Osteoblast (primary cell): ENCODE results near the gene SBK2. TPM values are rescaled to one million over a fixed set of nuclear protein-coding genes. Genes with fewer than 3 reads are reported as not detected.
A peak's percentile ranks its signal among the peaks of the same experiment; 100 is the strongest.
"Not testable (repeated sequence)": the region's sequence is repeated elsewhere in the genome, so short reads cannot be mapped to it uniquely, and the experiment has no call there.

Experiments used
- DNase-seq: peaks from one replicate; pipeline ENCODE4 v3.0.0; 2011; ENCODE audit warnings: low spot score, mixed read lengths; ENCODE audit not compliant: insufficient read length; ENCODE audit errors: missing footprints
- H2AFZ ChIP-seq: 2 replicates; pipeline ENCODE4 v1.6.0; 2011; ENCODE audit warnings: mild to moderate bottlenecking, low read length
- H3K27ac ChIP-seq: 2 replicates; pipeline ENCODE4 v1.5.1; 2011; ENCODE audit warnings: mild to moderate bottlenecking, low read depth, low read length, moderate library complexity
- H3K27me3 ChIP-seq: 2 replicates; pipeline ENCODE4 v1.6.0; 2012; ENCODE audit warnings: mild to moderate bottlenecking, control low read depth, inconsistent platforms, low read length, moderate library complexity; ENCODE audit not compliant: insufficient read depth
- H3K36me3 ChIP-seq: 2 replicates; pipeline ENCODE4 v1.5.1; 2011; ENCODE audit warnings: mild to moderate bottlenecking, low read length, control low read depth, moderate library complexity; ENCODE audit not compliant: insufficient read depth
- H3K4me1 ChIP-seq: 2 replicates; pipeline ENCODE4 v1.5.1; 2011; ENCODE audit warnings: mild to moderate bottlenecking, low read length, control low read depth, moderate library complexity; ENCODE audit not compliant: insufficient read depth
- H3K4me2 ChIP-seq: 2 replicates; pipeline ENCODE4 v1.6.0; 2011; ENCODE audit warnings: mild to moderate bottlenecking, low read length; ENCODE audit not compliant: insufficient read depth
- H3K4me3 ChIP-seq: fragments of 200-600 bp; sonication (generic); 3 replicates; pipeline ENCODE4 v1.5.1; 2012; ENCODE audit warnings: mild to moderate bottlenecking, low read length, inconsistent platforms; ENCODE audit not compliant: insufficient read depth
- H3K79me2 ChIP-seq: 2 replicates; pipeline ENCODE4 v1.6.0; 2012; ENCODE audit warnings: mild to moderate bottlenecking, low read length, control low read depth, inconsistent platforms; ENCODE audit not compliant: insufficient read depth
- H3K9me3 ChIP-seq: 2 replicates; pipeline ENCODE4 v1.5.1; 2011; ENCODE audit warnings: low read depth, low read length, control low read depth
- H4K20me1 ChIP-seq: 2 replicates; pipeline ENCODE4 v1.6.0; 2012; ENCODE audit warnings: mild to moderate bottlenecking, low read length, control low read depth; ENCODE audit not compliant: insufficient read depth
- CTCF ChIP-seq: IDR thresholded peaks from 2 replicates; pipeline ENCODE4 v1.5.1; 2011; ENCODE audit warnings: mild to moderate bottlenecking, low read depth, low read length, moderate library complexity; ENCODE audit errors: extremely low read depth
- total RNA-seq: library from RNA; depleted of rRNA; stranded (reverse); fragments of >200 nt; gene quantifications from 2 replicates; pipeline ENCODE4 v1.2.3, GENCODE V29; 2012

The SBK2 gene
- total RNA-seq, 1 donor, result not detected

- no peak for TF ChIP-seq CTCF
- Histone ChIP-seq H4K20me1 (no peaks in the 10 kb centered on the region), H3K79me2 (peaks cover 23% of the 10 kb centered on the region), H3K4me3 (no peak overlapping the region), H3K4me2 (no peak overlapping the region), H3K27me3 (no peaks in the 10 kb centered on the region), H3K4me1 (peaks cover 9% of the 10 kb centered on the region), H3K9me3 (no peaks in the 10 kb centered on the region), H3K36me3 (peaks cover 10% of the 10 kb centered on the region), H2AFZ (no peak overlapping the region), H3K27ac (no peak overlapping the region)
- DNase-seq, result peak; percentile 30
Observed at GRCh38 chr19:55576746-55577145, 39.8 kb upstream of the SBK2 start.

GRCh38 chr19:55573929-55574328, 37.0 kb upstream of the SBK2 start:
- not testable (repeated sequence) for H3K79me2 ChIP-seq, H4K20me1 ChIP-seq, H3K9me3 ChIP-seq, H2AFZ ChIP-seq, H3K4me2 ChIP-seq, H3K4me1 ChIP-seq, H3K27me3 ChIP-seq, H3K4me3 ChIP-seq, DNase-seq, H3K27ac ChIP-seq
- peaks cover 10% of the 10 kb centered on the region for H3K36me3 ChIP-seq

- not testable (repeated sequence) for H3K79me2 ChIP-seq, H2AFZ ChIP-seq, H3K4me3 ChIP-seq, H4K20me1 ChIP-seq, H3K9me3 ChIP-seq, H3K36me3 ChIP-seq, H3K4me1 ChIP-seq, H3K27ac ChIP-seq, H3K27me3 ChIP-seq, DNase-seq, H3K4me2 ChIP-seq
Observed at GRCh38 chr19:55569477-55569876, 32.5 kb upstream of the SBK2 start.

GRCh38 chr19:55567708-55568328, 30.9 kb upstream of the SBK2 start:
- Histone ChIP-seq H2AFZ (no peak overlapping the region), H3K4me1 (no peaks in the 10 kb centered on the region), H3K27ac (no peak overlapping the region), H3K9me3 (no peaks in the 10 kb centered on the region), H3K36me3 (no peaks in the 10 kb centered on the region), H3K4me2 (no peak overlapping the region), H3K79me2 (no peaks in the 10 kb centered on the region), H4K20me1 (no peaks in the 10 kb centered on the region), H3K4me3 (no peak overlapping the region), H3K27me3 (no peaks in the 10 kb centered on the region)
- DNase-seq, result no peak
- no peak for TF ChIP-seq CTCF

GRCh38 chr19:55566823-55567222, 29.9 kb upstream of the SBK2 start:
- H3K4me3 ChIP-seq, result no peak overlapping the region
- no peaks in the 10 kb centered on the region for H3K36me3 ChIP-seq
- no peaks in the 10 kb centered on the region for H3K79me2 ChIP-seq
- H4K20me1 ChIP-seq, result no peaks in the 10 kb centered on the region
- H3K9me3 ChIP-seq, result no peaks in the 10 kb centered on the region
- no peaks in the 10 kb centered on the region for H3K27me3 ChIP-seq
- DNase-seq, result peak; percentile 21
- no peak overlapping the region for H2AFZ ChIP-seq
- no peak overlapping the region for H3K27ac ChIP-seq
- no peak for TF ChIP-seq CTCF
- H3K4me2 ChIP-seq, result no peak overlapping the region
- no peaks in the 10 kb centered on the region for H3K4me1 ChIP-seq
